ENCODE data around the gene COL4A4. TPM values are rescaled to one million over a fixed set of nuclear protein-coding genes. Genes with fewer than 3 reads are reported as not detected.

COL4A4 gene
- total and polyA plus RNA-seq, 2 of the 13 experiments (the other 11 are each of a cell fraction or from before 2014, with no cell fraction given), result not detected

DNA sequence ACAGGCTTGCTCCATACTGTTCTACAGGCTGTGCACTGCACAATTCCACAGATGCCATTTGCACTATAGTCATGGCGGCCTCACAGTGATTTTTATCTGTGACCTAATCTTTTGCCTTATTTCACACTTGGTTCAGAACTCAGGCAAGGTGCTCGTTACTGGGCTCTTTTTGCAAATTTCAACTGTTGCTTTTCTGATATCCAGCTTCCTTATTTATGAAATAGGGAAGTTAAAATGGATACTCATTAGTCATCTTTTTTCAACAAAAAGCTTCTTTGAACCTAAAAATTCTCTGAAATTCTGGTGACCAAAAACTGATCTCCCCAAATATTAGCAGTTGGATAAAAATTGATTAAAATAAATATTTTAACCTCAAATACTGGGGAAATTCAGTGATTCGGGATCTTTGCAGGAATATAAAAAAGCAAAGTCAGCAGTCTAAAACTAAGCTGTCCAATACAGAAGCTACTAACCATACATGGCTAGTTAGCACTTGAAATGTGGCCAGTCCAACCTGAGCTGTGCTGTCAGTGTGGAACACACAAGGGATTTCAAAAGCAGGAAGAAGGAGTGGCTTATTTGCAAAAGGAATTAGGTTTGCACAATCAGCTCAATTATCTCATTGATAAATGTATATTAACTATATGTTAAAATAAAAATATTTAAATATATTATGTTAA lies 134.4 kb downstream of the COL4A4 start (continued):
- TF ChIP-seq SMYD3 (CRISPR knock-in tag; IDR thresholded peaks at IDR 0.05) (no peak), NFKBIZ (CRISPR knock-in tag; IDR thresholded peaks at IDR 0.05) (no peak), ZNF75D (CRISPR knock-in tag; IDR thresholded peaks at IDR 0.05; ENCODE audit: borderline replicate concordance) (no peak), ZNF629 (CRISPR knock-in tag; conservative IDR thresholded peaks at IDR 0.05) (no peak), MAFK (conservative IDR thresholded peaks at IDR 0.05 in 1 of 2, IDR thresholded peaks at IDR 0.05 in 1 of 2; ENCODE audit: low read length in 2 of 2) (peak; percentile 64 to 88), REL (CRISPR knock-in tag; conservative IDR thresholded peaks at IDR 0.05) (no peak), CEBPG (CRISPR knock-in tag; IDR thresholded peaks at IDR 0.05) (no peak)
- TF ChIP-seq, protein P1, sequence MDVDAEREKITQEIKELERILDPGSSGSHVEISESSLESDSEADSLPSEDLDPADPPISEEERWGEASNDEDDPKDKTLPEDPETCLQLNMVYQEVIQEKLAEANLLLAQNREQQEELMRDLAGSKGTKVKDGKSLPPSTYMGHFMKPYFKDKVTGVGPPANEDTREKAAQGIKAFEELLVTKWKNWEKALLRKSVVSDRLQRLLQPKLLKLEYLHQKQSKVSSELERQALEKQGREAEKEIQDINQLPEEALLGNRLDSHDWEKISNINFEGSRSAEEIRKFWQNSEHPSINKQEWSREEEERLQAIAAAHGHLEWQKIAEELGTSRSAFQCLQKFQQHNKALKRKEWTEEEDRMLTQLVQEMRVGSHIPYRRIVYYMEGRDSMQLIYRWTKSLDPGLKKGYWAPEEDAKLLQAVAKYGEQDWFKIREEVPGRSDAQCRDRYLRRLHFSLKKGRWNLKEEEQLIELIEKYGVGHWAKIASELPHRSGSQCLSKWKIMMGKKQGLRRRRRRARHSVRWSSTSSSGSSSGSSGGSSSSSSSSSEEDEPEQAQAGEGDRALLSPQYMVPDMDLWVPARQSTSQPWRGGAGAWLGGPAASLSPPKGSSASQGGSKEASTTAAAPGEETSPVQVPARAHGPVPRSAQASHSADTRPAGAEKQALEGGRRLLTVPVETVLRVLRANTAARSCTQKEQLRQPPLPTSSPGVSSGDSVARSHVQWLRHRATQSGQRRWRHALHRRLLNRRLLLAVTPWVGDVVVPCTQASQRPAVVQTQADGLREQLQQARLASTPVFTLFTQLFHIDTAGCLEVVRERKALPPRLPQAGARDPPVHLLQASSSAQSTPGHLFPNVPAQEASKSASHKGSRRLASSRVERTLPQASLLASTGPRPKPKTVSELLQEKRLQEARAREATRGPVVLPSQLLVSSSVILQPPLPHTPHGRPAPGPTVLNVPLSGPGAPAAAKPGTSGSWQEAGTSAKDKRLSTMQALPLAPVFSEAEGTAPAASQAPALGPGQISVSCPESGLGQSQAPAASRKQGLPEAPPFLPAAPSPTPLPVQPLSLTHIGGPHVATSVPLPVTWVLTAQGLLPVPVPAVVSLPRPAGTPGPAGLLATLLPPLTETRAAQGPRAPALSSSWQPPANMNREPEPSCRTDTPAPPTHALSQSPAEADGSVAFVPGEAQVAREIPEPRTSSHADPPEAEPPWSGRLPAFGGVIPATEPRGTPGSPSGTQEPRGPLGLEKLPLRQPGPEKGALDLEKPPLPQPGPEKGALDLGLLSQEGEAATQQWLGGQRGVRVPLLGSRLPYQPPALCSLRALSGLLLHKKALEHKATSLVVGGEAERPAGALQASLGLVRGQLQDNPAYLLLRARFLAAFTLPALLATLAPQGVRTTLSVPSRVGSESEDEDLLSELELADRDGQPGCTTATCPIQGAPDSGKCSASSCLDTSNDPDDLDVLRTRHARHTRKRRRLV (CRISPR knock-in tag; IDR thresholded peaks at IDR 0.05), result no peak

DNA sequence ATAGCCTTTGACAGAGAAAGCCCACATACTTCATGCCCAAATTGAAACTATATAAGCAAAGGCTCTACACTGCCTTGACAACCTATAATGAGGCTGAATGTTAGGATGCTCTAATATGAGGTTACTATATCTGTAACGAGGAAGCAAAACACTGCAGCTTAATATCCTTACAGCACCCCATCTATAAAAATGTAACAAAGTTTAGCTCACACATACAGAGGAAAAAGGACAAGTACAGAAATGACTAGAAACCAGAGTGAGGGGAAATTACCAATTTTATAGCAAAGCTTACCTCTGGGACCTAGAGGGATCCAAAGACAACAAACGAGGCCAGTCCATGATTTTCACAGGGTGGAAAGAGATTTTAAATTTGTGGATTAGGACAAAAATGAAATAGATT lies 138.5 kb downstream of the COL4A4 start:
- H2AFZ ChIP-seq (ENCODE audit: low read length), result no peak overlapping the region
- TF ChIP-seq, protein P2, sequence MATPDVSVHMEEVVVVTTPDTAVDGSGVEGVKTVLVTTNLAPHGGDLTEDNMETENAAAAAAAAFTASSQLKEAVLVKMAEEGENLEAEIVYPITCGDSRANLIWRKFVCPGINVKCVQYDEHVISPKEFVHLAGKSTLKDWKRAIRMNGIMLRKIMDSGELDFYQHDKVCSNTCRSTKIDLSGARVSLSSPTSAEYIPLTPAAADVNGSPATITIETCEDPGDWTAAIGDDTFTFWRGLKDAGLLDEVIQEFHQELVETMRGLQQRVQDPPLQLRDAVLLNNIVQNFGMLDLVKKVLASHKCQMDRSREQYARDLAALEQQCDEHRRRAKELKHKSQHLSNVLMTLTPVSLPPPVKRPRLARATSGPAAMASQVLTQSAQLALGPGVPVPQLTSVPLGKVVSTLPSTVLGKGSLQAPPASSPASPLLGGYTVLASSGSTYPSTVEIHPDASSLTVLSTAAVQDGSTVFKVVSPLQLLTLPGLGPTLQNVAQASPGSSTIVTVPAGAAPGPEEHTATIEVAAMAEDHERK (CRISPR knock-in tag; IDR thresholded peaks at IDR 0.05; ENCODE audit: low read depth), result no peak
- TF ChIP-seq NFE2L2 (IDR thresholded peaks at IDR 0.05; ENCODE audit: low read length), result no peak
- no peaks in the 10 kb centered on the region for H3K79me2 ChIP-seq (ENCODE audit: insufficient read depth, low read length)
- no TSS peak for BruUV-seq (replicated peaks)
- no peaks in the 10 kb centered on the region for H4K20me1 ChIP-seq (ENCODE audit: insufficient read depth, low read length)
- no peak overlapping the region for H3K27ac ChIP-seq (ENCODE audit: extremely low read length, insufficient read depth, low read length)
- CTCF ChIA-PET (ENCODE audit: low intra/inter-chr PET ratio, low total read pairs), result no interaction called here
- intact Hi-C loops (cut with micrococcal nuclease; ENCODE audit: unreplicated experiment) (no loop called here), in situ Hi-C loops (cut with HindIII; ENCODE audit: extremely low pct_ligation_motif_present, low pct_unique_long_range_greater_than_20kb) (loop anchor here (5.0 kb wide), 1 partner anchor 82 kb away; no protein-coding TSS in a partner anchor)
- no peaks in the 10 kb centered on the region for H3K36me3 ChIP-seq (replicated peaks in 1 of 2; ENCODE audit: control insufficient read depth in 1 of 2, insufficient read depth in 2 of 2, low read length in 2 of 2)
- H3K4me2 ChIP-seq (ENCODE audit: low read depth, low read length), result no peak overlapping the region
- POLR2A ChIA-PET, result no interaction called here
- no peak for FAIRE-seq
- 1% methylated on average over 2 of the region's 2 CpGs for WGBS (ENCODE audit: low lambda C conversion rate)
- no peak overlapping the region for H3K4me3 ChIP-seq (replicated peaks in 1 of 3; ENCODE audit: insufficient read depth in 1 of 3, low read depth in 2 of 3, low read length in 3 of 3)
- H3K9ac ChIP-seq (ENCODE audit: insufficient read depth, low read depth, low read length), result no peak overlapping the region
- no peak for ATAC-seq
- H3K4me1 ChIP-seq (ENCODE audit: insufficient read depth, low read length), result no peaks in the 10 kb centered on the region
- peaks cover 0 to 3% of the 10 kb centered on the region in 2 experiments; a peak in 1 of 5 replicates for H3K27me3 ChIP-seq (ENCODE audit: control insufficient read depth in 1 of 2, insufficient read depth in 2 of 2, low read length in 2 of 2)
- DNase-seq (ENCODE audit: low spot score), result no peak
- no peaks in the 10 kb centered on the region for H3K9me3 ChIP-seq (ENCODE audit: low read length)

Measured in HepG2 (cell line).